Mammary epithelial cell (primary cell): ENCODE data around the gene IFNL1.

Experiments used
- CTCF ChIP-seq, 2 donors: IDR thresholded peaks in 1 of 2; conservative IDR thresholded peaks in 1 of 2; 2 replicates each; pipeline ENCODE4 v1.5.1; 2011 to 2012; ENCODE audit warnings: inconsistent platforms in 2 of 2, low read length in 2 of 2, mild to moderate bottlenecking in 2 of 2, control low read depth in 1 of 2, low read depth in 1 of 2; ENCODE audit not compliant: insufficient read depth in 1 of 2; ENCODE audit errors: extremely low read depth in 1 of 2
- EZH2 ChIP-seq: IDR thresholded peaks from 2 replicates; pipeline ENCODE4 v1.6.1; 2012; ENCODE audit warnings: low read length, inconsistent platforms, borderline replicate concordance

GRCh38 chr19:39345956-39346355, 49.7 kb downstream of the IFNL1 start:
- peak in 1 of 2 donors; percentile 3 for TF ChIP-seq CTCF (conservative IDR thresholded peaks at IDR 0.05 in 1 of 2, IDR thresholded peaks at IDR 0.05 in 1 of 2; ENCODE audit: extremely low read depth in 1 of 2, insufficient read depth in 1 of 2, low read depth in 1 of 2, low read length in 2 of 2)
- no peak for TF ChIP-seq EZH2
